SK-N-SH (cell line): ENCODE measurements around the gene ZNF296.

Experiments
- EP300 ChIP-seq, 2 experiments: IDR thresholded peaks; 2 replicates each; pipeline versions ENCODE4 v1.4.0 to v1.6.1; 2012; ENCODE audit warnings: borderline replicate concordance in 1 of 2, low read depth in 1 of 2, low read length in 1 of 2
- EZH2phosphoT487 ChIP-seq: fragments of 200-600 bp; sonication (generic); IDR thresholded peaks from 2 replicates; pipeline ENCODE4 v1.6.1; 2017; ENCODE audit warnings: low read depth, mixed run types, mild to moderate bottlenecking, antibody characterized with exemption, moderate library complexity, borderline replicate concordance
- GABPA ChIP-seq: IDR thresholded peaks from 2 replicates; pipeline ENCODE4 v1.4.0; 2012; ENCODE audit warnings: low read depth, mild to moderate bottlenecking
- NFIC ChIP-seq: IDR thresholded peaks from 2 replicates; pipeline ENCODE4 v1.4.0; 2012; ENCODE audit warnings: borderline replicate concordance
- POLR2AphosphoS5 ChIP-seq: IDR thresholded peaks from 2 replicates; pipeline ENCODE4 v1.6.1; 2012; ENCODE audit warnings: low read depth, low read length
- RAD21 ChIP-seq: IDR thresholded peaks from 2 replicates; pipeline ENCODE4 v1.6.1; 2012; ENCODE audit warnings: mild to moderate bottlenecking, low read length
- SIN3A ChIP-seq: IDR thresholded peaks from 2 replicates; pipeline ENCODE4 v1.6.1; 2012; ENCODE audit warnings: low read depth, mild to moderate bottlenecking, low read length, moderate library complexity, borderline replicate concordance
- TEAD4 ChIP-seq: IDR thresholded peaks from 2 replicates; pipeline ENCODE4 v1.4.0; 2012; ENCODE audit warnings: mild to moderate bottlenecking, borderline replicate concordance; ENCODE audit not compliant: insufficient read depth
- USF2 ChIP-seq: fragments of 150-350 bp; IDR thresholded peaks from 2 replicates; pipeline ENCODE4 v1.6.1; 2017; ENCODE audit warnings: antibody characterized with exemption, low read length, low read depth, borderline replicate concordance
- YY1 ChIP-seq: IDR thresholded peaks from 2 replicates; pipeline ENCODE4 v1.4.0; 2012; ENCODE audit warnings: low read depth, mild to moderate bottlenecking
- ZBTB33 ChIP-seq: IDR thresholded peaks from 2 replicates; pipeline ENCODE4 v1.4.0; 2012; ENCODE audit warnings: low read depth, borderline replicate concordance
- TF ChIP-seq, protein P1 (sequence below): fragments of 200-600 bp; sonication (generic); IDR thresholded peaks from 2 replicates; pipeline ENCODE4 v1.6.1; 2017; ENCODE audit warnings: antibody characterized with exemption, mild to moderate bottlenecking, moderate library complexity
- TF ChIP-seq, protein P2 (sequence below): IDR thresholded peaks from 2 replicates; pipeline ENCODE4; 2012

DNA sequence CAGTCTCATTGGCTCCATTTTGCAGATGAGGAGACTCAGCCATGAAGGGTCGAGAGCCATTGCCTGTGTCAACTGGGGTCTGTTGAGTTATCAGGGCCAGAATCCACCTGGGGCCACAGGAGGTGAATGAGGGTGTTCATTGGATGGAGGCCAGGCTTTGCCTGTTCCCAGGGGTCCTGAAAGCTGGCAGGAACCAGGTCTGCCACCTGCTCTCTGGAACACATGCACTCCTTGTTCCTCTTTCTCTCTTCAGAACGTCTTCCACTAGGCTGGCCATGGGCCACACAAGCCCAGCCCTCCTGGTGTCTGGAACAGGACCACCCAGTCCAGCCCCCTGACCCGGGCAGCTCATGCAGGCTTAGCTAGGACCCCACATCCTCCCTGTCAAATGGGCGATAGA, 37.8 kb upstream of the ZNF296 start:
- TF ChIP-seq POLR2AphosphoS5 = no peak
- TF ChIP-seq RAD21 = no peak
- TF ChIP-seq, protein P1, sequence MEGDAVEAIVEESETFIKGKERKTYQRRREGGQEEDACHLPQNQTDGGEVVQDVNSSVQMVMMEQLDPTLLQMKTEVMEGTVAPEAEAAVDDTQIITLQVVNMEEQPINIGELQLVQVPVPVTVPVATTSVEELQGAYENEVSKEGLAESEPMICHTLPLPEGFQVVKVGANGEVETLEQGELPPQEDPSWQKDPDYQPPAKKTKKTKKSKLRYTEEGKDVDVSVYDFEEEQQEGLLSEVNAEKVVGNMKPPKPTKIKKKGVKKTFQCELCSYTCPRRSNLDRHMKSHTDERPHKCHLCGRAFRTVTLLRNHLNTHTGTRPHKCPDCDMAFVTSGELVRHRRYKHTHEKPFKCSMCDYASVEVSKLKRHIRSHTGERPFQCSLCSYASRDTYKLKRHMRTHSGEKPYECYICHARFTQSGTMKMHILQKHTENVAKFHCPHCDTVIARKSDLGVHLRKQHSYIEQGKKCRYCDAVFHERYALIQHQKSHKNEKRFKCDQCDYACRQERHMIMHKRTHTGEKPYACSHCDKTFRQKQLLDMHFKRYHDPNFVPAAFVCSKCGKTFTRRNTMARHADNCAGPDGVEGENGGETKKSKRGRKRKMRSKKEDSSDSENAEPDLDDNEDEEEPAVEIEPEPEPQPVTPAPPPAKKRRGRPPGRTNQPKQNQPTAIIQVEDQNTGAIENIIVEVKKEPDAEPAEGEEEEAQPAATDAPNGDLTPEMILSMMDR = no peak
- TF ChIP-seq, protein P2, sequence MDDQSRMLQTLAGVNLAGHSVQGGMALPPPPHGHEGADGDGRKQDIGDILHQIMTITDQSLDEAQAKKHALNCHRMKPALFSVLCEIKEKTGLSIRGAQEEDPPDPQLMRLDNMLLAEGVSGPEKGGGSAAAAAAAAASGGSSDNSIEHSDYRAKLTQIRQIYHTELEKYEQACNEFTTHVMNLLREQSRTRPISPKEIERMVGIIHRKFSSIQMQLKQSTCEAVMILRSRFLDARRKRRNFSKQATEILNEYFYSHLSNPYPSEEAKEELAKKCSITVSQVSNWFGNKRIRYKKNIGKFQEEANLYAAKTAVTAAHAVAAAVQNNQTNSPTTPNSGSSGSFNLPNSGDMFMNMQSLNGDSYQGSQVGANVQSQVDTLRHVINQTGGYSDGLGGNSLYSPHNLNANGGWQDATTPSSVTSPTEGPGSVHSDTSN = no peak
- no peak for TF ChIP-seq SIN3A
- TF ChIP-seq EP300 (IDR thresholded peaks at IDR 0.05; ENCODE audit: borderline replicate concordance in 1 of 2, low read depth in 1 of 2, low read length in 1 of 2) = no peak
- no peak for TF ChIP-seq EZH2phosphoT487
- TF ChIP-seq NFIC = no peak
- no peak for TF ChIP-seq YY1
- no peak for TF ChIP-seq GABPA
- no peak for TF ChIP-seq USF2
- no peak for TF ChIP-seq ZBTB33
- TF ChIP-seq TEAD4 = no peak
